ENCODE data around the gene OR10A4. TPM values are rescaled to one million over a fixed set of nuclear protein-coding genes. Genes with fewer than 3 reads are reported as not detected.
"Not testable (repeated sequence)": the region's sequence is repeated elsewhere in the genome, so short reads cannot be mapped to it uniquely, and the experiment has no call there.

Gene OR10A4
- total and polyA plus RNA-seq, 8 donors: not detected

DNA sequence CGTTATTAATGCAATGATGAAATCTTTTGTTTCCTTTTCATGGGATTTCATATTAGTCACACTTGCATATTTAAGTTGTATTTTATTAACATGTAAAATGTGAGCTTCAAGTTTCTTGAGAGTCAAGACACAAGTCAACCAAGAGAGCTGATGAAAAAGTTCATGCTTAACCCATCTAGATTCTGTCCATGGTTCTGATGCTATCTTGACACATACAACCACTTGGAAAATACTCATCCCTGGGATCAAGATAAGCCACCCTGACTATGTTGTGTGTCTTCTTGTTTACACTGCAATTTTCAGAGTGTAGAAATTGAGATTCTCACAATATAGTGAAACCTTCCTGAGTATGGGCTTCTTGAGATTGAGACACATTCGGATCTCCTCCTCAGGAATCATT is 664 bp upstream of the OR10A4 start:
- Histone ChIP-seq H3K27ac (no peak overlapping the region), H3K4me3 (no peak overlapping the region), H3K4me1 (no peaks in the 10 kb centered on the region), H3K9me3 (no peaks in the 10 kb centered on the region), H3K27me3 (no peaks in the 10 kb centered on the region), H3K36me3 (no peaks in the 10 kb centered on the region)
- intact Hi-C loops (cut with DNase I): no loop called here
- ATAC-seq (no peak), DNase-seq (no peak), FAIRE-seq (no peak)
- WGBS, 2 donors: 64 to 72% methylated on average over 2 of the region's 2 CpGs
- TF ChIP-seq, protein P1, sequence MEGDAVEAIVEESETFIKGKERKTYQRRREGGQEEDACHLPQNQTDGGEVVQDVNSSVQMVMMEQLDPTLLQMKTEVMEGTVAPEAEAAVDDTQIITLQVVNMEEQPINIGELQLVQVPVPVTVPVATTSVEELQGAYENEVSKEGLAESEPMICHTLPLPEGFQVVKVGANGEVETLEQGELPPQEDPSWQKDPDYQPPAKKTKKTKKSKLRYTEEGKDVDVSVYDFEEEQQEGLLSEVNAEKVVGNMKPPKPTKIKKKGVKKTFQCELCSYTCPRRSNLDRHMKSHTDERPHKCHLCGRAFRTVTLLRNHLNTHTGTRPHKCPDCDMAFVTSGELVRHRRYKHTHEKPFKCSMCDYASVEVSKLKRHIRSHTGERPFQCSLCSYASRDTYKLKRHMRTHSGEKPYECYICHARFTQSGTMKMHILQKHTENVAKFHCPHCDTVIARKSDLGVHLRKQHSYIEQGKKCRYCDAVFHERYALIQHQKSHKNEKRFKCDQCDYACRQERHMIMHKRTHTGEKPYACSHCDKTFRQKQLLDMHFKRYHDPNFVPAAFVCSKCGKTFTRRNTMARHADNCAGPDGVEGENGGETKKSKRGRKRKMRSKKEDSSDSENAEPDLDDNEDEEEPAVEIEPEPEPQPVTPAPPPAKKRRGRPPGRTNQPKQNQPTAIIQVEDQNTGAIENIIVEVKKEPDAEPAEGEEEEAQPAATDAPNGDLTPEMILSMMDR (IDR thresholded peaks at IDR 0.05): no peak

DNA sequence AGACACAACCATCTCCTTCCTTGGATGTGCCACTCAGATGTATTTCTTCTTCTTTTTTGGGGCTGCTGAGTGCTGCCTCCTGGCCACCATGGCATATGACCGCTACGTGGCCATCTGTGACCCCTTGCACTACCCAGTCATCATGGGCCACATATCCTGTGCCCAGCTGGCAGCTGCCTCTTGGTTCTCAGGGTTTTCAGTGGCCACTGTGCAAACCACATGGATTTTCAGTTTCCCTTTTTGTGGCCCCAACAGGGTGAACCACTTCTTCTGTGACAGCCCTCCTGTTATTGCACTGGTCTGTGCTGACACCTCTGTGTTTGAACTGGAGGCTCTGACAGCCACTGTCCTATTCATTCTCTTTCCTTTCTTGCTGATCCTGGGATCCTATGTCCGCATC is 489 bp downstream of the OR10A4 start:
- FAIRE-seq (no peak), DNase-seq (no peak), ATAC-seq (no peak)
- no peak overlapping the region for H3K4me3 ChIP-seq
- TF ChIP-seq, protein P1 (IDR thresholded peaks at IDR 0.05): no peak
- no peaks in the 10 kb centered on the region for H3K9me3 ChIP-seq
- no peaks in the 10 kb centered on the region for H3K4me1 ChIP-seq
- 67 to 89% methylated on average over 3 of the region's 3 CpGs for WGBS, 2 donors
- no peak overlapping the region for H3K27ac ChIP-seq
- no peaks in the 10 kb centered on the region for H3K27me3 ChIP-seq
- H3K36me3 ChIP-seq: no peaks in the 10 kb centered on the region
- intact Hi-C loops (cut with DNase I): no loop called here

DNA sequence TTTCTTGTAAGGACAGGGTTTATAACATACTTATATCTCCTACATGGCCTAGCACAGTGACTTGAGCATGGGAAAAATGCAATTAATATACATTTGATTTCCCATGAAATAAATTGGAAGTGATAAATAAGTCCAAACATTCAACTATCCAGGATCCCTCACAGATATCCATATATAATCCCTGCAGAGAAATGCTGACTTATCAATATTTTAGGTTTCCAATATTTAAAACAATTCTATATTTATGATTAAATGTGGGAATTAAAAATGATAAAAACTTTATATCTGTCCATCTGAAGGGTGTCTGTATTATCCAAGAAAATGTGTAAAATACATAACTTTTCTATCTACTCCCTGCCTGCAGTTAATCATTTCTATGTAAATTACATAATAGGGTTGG is 6.3 kb downstream of the OR10A4 start:
- intact Hi-C loops (cut with DNase I): no loop called here
- DNase-seq (no peak), FAIRE-seq (no peak), ATAC-seq (no peak)
- TF ChIP-seq, protein P1 (IDR thresholded peaks at IDR 0.05): no peak
- Histone ChIP-seq H3K27me3 (no peaks in the 10 kb centered on the region), H3K27ac (no peak overlapping the region), H3K4me3 (no peak overlapping the region), H3K36me3 (no peaks in the 10 kb centered on the region), H3K4me1 (no peaks in the 10 kb centered on the region), H3K9me3 (no peaks in the 10 kb centered on the region)

DNA sequence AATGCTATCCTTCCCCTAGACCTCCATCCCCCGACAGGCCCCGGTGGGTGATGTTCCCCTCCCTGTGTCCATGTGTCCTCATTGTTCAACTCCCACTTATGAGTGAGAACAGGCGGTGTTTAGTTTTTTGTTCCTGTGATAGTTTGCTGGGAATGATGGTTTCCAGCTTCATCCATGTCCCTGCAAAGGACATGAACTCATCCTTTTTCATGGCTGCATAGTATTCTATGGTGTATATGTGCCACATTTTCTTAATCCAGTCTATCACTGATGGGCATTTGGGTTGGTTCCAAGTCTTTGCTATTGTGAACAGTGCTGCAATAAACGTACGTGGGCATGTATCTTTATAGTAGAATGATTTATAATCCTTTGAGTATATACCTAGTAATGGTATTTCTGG is 11.3 kb downstream of the OR10A4 start:
- DNase-seq; H3K9me3 ChIP-seq; intact Hi-C loops (cut with DNase I); H3K4me1 ChIP-seq; FAIRE-seq; ATAC-seq; H3K4me3 ChIP-seq; H3K27me3 ChIP-seq; H3K27ac ChIP-seq; H3K36me3 ChIP-seq: not testable (repeated sequence)
- 84 to 86% methylated on average over 5 of the region's 5 CpGs for WGBS, 2 donors

DNA sequence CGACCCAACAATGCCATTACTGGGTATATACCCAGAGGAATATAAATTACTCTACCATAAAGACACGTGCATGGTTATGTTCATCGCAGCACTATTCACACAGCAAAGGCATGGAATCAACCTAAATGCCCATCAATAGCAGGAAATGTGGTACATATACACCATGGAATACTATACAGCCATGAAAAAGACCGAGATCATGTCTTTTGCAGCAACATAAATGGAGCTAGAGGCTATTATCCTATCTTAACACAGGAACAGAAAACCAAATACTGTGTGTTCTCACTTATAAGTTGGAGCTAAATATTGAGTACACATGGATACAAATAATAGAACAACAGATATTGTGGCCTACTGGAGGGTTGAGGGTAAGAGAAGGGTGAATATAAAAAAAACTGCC is 12.4 kb downstream of the OR10A4 start:
- TF ChIP-seq, protein P1 (IDR thresholded peaks at IDR 0.05): no peak

DNA sequence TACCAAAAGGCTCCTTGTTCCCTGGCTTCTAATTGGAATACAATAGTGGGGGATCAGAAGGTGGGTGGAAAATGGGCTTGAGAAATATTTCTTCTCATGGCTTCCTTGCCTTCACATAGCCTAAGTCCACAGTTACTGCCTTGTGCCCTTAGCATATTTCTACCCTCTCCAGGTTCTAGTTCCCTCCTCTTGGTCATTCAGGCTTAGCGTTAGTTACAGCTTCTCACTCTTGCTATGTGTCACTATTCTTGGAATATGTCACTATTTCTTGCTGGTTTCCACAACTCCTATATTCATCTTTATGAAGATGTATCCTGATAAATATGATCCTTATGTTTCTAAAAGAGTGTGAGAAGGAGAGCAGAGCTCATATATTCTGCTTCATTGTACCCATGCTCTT is 13.4 kb downstream of the OR10A4 start:
- Histone ChIP-seq H3K27me3 (no peaks in the 10 kb centered on the region), H3K36me3 (no peaks in the 10 kb centered on the region), H3K4me3 (no peak overlapping the region), H3K4me1 (no peaks in the 10 kb centered on the region), H3K27ac (no peak overlapping the region), H3K9me3 (peaks cover 0 to 2% (median 0%) of the 10 kb centered on the region in 4 donors)
- no peak for DNase-seq
- intact Hi-C loops (cut with DNase I): no loop called here
- WGBS, 2 donors: 72 to 91% methylated on average over 1 of the region's 1 CpG
- no peak for FAIRE-seq
- no peak for ATAC-seq
- TF ChIP-seq, protein P1 (IDR thresholded peaks at IDR 0.05): no peak

More for the DNA sequence above, 12.4 kb downstream of the OR10A4 start:
- Histone ChIP-seq H3K4me3 (no peak overlapping the region), H3K27ac (no peak overlapping the region), H3K9me3 (peaks cover 0 to 2% (median 0%) of the 10 kb centered on the region in 4 donors), H3K4me1 (no peaks in the 10 kb centered on the region), H3K27me3 (no peaks in the 10 kb centered on the region), H3K36me3 (no peaks in the 10 kb centered on the region)
- 71 to 85% methylated on average over 4 of the region's 4 CpGs for WGBS, 2 donors
- FAIRE-seq: no peak
- ATAC-seq: no peak
- intact Hi-C loops (cut with DNase I): no loop called here
- DNase-seq: no peak
